ENCODE results near the gene IL17RA.

IL17RA gene

DNA sequence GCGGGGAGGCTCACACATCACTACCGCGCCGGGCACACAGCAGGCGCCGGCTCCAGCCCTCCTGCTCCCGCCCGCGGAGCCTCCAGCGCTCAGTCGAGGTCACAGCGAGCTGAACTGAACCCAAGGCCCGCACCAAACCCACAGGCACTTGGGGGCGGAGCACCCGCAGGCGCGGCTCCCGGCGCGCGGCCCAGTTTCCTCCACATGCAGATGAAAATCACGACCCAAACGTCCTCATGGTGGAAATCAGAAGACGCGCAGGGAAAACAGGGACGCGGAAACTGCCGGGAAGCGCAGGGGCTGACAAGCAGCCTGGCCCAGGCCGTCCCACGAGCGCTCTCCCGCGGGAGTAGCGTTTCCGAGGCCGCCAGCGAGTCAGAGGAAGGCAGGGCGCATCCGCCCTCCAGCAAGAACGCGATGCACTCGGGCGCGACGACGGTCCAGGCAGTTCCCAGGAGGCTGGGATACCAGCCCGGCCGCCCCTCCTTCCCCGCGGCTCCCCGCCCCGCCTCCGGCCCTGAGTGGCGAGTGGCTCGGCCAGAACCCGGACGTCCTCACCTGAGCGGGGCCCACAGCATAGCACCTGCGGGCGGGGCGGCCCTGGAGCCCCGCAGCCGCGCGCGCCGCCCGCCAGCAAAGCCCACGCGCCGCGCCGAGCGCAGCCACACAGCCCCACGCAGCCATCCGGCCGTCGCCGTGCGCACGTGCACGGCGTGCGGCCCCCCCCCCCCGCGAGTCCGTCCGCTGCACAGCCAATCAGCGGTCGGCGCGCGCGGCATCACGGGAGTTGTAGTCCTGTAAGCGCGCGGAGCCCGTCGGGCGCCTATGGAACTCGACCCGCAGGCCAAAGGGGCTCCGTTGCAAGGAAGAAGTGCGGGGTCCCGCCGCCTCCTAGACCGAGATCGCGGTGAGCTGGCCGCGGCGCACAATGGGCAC is 74.0 kb downstream of the IL17RA start, which contains the start of gene HDHD5:
Gene HDHD5 (minus strand): TSS at position 710 of the 936 bp plus-strand sequence. CDS start 26 bp downstream, at position 684.
- Histone ChIP-seq H3K4me3 (ENCODE audit: low read depth, low read length) (peak within 1 kb of the TSS; percentile 80), H3K27me3 (replicated peaks) (no peaks in the 10 kb centered on the region), H3K36me3 (replicated peaks) (no peaks in the 10 kb centered on the region), H3K27ac (peak within 1 kb of the TSS; percentile 43)
- in situ Hi-C loops (cut with HindIII; ENCODE audit: low pct_ligation_motif_present, low sequenced_read_pairs): no loop called here
- TF ChIP-seq, protein P1, sequence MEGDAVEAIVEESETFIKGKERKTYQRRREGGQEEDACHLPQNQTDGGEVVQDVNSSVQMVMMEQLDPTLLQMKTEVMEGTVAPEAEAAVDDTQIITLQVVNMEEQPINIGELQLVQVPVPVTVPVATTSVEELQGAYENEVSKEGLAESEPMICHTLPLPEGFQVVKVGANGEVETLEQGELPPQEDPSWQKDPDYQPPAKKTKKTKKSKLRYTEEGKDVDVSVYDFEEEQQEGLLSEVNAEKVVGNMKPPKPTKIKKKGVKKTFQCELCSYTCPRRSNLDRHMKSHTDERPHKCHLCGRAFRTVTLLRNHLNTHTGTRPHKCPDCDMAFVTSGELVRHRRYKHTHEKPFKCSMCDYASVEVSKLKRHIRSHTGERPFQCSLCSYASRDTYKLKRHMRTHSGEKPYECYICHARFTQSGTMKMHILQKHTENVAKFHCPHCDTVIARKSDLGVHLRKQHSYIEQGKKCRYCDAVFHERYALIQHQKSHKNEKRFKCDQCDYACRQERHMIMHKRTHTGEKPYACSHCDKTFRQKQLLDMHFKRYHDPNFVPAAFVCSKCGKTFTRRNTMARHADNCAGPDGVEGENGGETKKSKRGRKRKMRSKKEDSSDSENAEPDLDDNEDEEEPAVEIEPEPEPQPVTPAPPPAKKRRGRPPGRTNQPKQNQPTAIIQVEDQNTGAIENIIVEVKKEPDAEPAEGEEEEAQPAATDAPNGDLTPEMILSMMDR (IDR thresholded peaks at IDR 0.05; ENCODE audit: low read depth, low read length, missing control alignments): no peak
- DNase-seq: peak; percentile 63

DNA sequence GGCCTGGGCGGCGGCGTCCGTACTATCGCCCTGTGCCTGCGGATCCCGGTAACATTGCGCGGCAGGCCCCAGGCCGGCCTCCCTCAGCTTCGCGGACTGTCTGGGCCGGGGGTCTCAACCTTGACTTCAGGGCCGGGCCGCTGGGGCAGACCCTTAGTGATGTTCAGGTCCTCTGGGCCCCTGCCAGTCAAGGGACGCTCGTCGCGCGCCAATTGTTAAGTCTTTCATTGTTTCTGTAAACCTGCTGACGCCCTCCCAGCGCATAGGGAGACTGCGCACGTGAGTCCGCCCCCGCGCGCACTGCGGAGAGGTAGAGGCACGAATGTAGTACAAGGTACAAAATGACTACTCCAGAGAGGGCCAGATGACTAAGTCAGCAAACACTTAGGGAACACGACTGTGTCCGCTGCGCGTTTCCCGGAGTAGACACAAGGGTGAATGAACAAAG is 74.7 kb downstream of the IL17RA start:
- in situ Hi-C loops (cut with HindIII; ENCODE audit: low pct_ligation_motif_present, low sequenced_read_pairs): no loop called here

DNA sequence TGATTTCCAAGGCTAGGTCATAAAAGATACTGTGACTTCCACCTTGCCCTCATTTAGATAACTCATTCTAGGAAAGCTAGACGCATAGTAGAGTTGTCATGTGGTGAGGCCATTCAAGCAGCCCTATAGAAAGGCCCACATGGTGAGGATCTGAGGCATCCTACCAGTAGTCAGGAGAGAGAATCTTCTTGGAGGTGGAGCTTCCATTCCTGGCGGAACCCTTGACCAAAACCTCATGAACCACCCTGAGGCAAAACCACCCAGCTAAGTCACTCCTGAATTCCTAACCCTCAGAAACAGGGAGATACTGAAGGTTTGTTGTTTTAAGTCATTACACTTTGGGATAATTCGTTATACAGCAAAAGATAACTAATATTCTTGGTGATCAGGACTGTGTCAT is 77.2 kb downstream of the IL17RA start:
- Histone ChIP-seq H3K27me3 (replicated peaks) (no peaks in the 10 kb centered on the region), H3K4me3 (ENCODE audit: low read depth, low read length) (no peak overlapping the region), H3K27ac (no peak overlapping the region), H3K36me3 (replicated peaks) (no peaks in the 10 kb centered on the region)
- DNase-seq: no peak
- TF ChIP-seq, protein P1 (IDR thresholded peaks at IDR 0.05; ENCODE audit: low read depth, low read length, missing control alignments): no peak
- in situ Hi-C loops (cut with HindIII; ENCODE audit: low pct_ligation_motif_present, low sequenced_read_pairs): no loop called here

More for the DNA sequence above, 74.7 kb downstream of the IL17RA start:
- TF ChIP-seq, protein P1 (IDR thresholded peaks at IDR 0.05; ENCODE audit: low read depth, low read length, missing control alignments): no peak
- Histone ChIP-seq H3K4me3 (ENCODE audit: low read depth, low read length) (peak overlapping the region; percentile 80), H3K36me3 (replicated peaks) (no peaks in the 10 kb centered on the region), H3K27ac (peak overlapping the region; percentile 43), H3K27me3 (replicated peaks) (no peaks in the 10 kb centered on the region)
- DNase-seq: peak; percentile 20

DNA sequence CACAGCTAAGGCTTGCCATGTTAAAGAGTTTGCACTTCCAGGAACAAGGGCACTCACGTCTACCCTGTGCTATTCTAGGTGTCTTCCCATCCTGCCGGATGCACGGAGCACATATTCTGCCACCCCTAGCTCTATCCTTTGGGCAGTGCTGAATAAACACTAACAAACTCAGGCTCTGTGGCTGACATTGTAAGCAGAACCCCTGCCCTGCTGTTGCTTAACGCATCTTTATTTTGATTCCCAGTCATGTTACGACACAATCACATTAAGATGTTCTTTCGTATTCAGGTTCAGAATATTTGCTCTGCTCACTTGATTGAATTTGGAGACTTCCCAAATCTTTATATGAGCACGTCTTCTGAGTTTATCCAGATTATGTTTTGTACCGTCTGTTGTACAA is 77.9 kb downstream of the IL17RA start:
- H3K27ac ChIP-seq: no peak overlapping the region
- H3K4me3 ChIP-seq (ENCODE audit: low read depth, low read length): no peak overlapping the region
- H3K36me3 ChIP-seq (replicated peaks): no peaks in the 10 kb centered on the region
- DNase-seq: no peak
- H3K27me3 ChIP-seq (replicated peaks): no peaks in the 10 kb centered on the region
- TF ChIP-seq, protein P1 (IDR thresholded peaks at IDR 0.05; ENCODE audit: low read depth, low read length, missing control alignments): no peak
- in situ Hi-C loops (cut with HindIII; ENCODE audit: low pct_ligation_motif_present, low sequenced_read_pairs): no loop called here

DNA sequence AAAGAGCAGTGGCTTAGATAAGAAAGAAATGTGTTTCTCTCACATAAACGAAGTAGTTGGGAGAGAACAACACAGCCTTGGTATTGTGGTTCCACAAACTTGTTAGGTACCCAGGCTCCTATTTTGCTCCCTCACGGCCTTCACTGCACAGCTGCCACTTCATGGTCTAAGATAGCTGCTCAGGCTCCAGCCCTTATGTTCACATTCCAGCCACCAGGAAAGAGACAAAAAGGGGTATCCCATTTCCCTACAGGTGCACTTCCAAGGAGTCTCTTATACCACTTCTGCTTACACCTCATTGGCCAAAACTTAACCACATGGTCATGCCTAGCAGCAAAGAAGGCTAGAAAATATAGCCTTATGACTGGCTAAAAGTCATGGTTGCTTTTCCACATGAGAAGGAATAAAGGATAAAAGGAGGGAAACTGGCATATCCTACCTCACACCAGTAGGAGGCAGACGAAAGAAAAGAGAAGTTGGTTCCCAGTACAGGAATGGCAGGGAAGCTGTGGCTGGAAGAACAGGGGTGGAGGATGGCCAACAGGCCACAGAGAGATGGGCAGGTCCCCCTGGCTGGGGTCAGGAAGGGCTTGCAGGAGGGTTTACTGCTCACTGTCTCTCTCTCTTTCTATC is 79.7 kb downstream of the IL17RA start:
- in situ Hi-C loops (cut with HindIII; ENCODE audit: low pct_ligation_motif_present, low sequenced_read_pairs): no loop called here
- no peak overlapping the region for H3K27ac ChIP-seq

More for the DNA sequence above, 79.7 kb downstream of the IL17RA start:
- no peak for DNase-seq
- H3K27me3 ChIP-seq (replicated peaks): no peaks in the 10 kb centered on the region
- no peaks in the 10 kb centered on the region for H3K36me3 ChIP-seq (replicated peaks)
- no peak overlapping the region for H3K4me3 ChIP-seq (ENCODE audit: low read depth, low read length)
- TF ChIP-seq, protein P1 (IDR thresholded peaks at IDR 0.05; ENCODE audit: low read depth, low read length, missing control alignments): peak; percentile 23
